Stimulated activated CD4-positive, alpha-beta T cell treated with anti-CD3 and anti-CD28 coated beads, TNF-alpha, amount 100 ng/mL, for 24 hours (primary cell): ENCODE measurements around the gene TMEM94.
"Not testable (repeated sequence)": the region's sequence is repeated elsewhere in the genome, so short reads cannot be mapped to it uniquely, and the experiment has no call there.

ENCODE experiments used
- DNase-seq, 3 experiments: peaks; one replicate each; pipeline ENCODE4 v3.0.0-alpha.2; 2020; ENCODE audit warnings: low read depth in 3 of 3

Gene TMEM94

GRCh38 chr17:75445896-75446295 lies 10.5 kb upstream of the TMEM94 start:
- DNase-seq: not testable (repeated sequence)

GRCh38 chr17:75447951-75448856 lies 8.2 kb upstream of the TMEM94 start:
- DNase-seq: no peak

GRCh38 chr17:75450270-75450669 lies 6.2 kb upstream of the TMEM94 start:
- no peak for DNase-seq

GRCh38 chr17:75454193-75454592 lies 2.2 kb upstream of the TMEM94 start:
- DNase-seq: no peak

- DNase-seq: not testable (repeated sequence)
These were observed 1.8 kb upstream of the TMEM94 start for GRCh38 chr17:75454672-75455071.

- DNase-seq: peak in 1 of 3 experiments; percentile 5
These were observed 407 bp upstream of the TMEM94 start for GRCh38 chr17:75456039-75456416.

GRCh38 chr17:75457047-75457654 lies 716 bp downstream of the TMEM94 start:
- peak in 1 of 3 experiments; percentile 5 for DNase-seq

- DNase-seq: no peak
These were observed 2.8 kb downstream of the TMEM94 start for GRCh38 chr17:75459246-75459589.

GRCh38 chr17:75459590-75460267 lies 3.3 kb downstream of the TMEM94 start:
- no peak for DNase-seq

GRCh38 chr17:75460295-75460694 lies 3.9 kb downstream of the TMEM94 start:
- DNase-seq: no peak

- no peak for DNase-seq
These were observed 7.2 kb downstream of the TMEM94 start for GRCh38 chr17:75463603-75464002.

- DNase-seq: no peak
These were observed 8.6 kb downstream of the TMEM94 start for GRCh38 chr17:75465039-75465438.

- no peak for DNase-seq
These were observed 11.9 kb downstream of the TMEM94 start for GRCh38 chr17:75468291-75468754.

- no peak for DNase-seq
These were observed 12.4 kb downstream of the TMEM94 start for GRCh38 chr17:75468779-75469373.

- DNase-seq: no peak
These were observed 14.8 kb downstream of the TMEM94 start for GRCh38 chr17:75471207-75471606.

GRCh38 chr17:75472119-75472518 lies 15.7 kb downstream of the TMEM94 start:
- no peak for DNase-seq

- DNase-seq: no peak
These were observed 16.8 kb downstream of the TMEM94 start for GRCh38 chr17:75473246-75473645.

- DNase-seq: no peak
These were observed 18.3 kb downstream of the TMEM94 start for GRCh38 chr17:75474736-75475135.

GRCh38 chr17:75475144-75475835 lies 18.9 kb downstream of the TMEM94 start:
- no peak for DNase-seq

- no peak for DNase-seq
These were observed 19.4 kb downstream of the TMEM94 start for GRCh38 chr17:75475851-75476250.

- DNase-seq: no peak
These were observed 19.8 kb downstream of the TMEM94 start for GRCh38 chr17:75476271-75476671.
